ENCODE measurements around the gene A1BG. TPM values are rescaled to one million over a fixed set of nuclear protein-coding genes. Genes with fewer than 3 reads are reported as not detected.
A peak's percentile ranks its signal among the peaks of the same experiment; 100 is the strongest.

A1BG gene
- total and polyA plus RNA-seq, 2 of the 13 experiments (the other 11 are each of a cell fraction or from before 2014, with no cell fraction given): 14.7 to 41.4 TPM

DNA sequence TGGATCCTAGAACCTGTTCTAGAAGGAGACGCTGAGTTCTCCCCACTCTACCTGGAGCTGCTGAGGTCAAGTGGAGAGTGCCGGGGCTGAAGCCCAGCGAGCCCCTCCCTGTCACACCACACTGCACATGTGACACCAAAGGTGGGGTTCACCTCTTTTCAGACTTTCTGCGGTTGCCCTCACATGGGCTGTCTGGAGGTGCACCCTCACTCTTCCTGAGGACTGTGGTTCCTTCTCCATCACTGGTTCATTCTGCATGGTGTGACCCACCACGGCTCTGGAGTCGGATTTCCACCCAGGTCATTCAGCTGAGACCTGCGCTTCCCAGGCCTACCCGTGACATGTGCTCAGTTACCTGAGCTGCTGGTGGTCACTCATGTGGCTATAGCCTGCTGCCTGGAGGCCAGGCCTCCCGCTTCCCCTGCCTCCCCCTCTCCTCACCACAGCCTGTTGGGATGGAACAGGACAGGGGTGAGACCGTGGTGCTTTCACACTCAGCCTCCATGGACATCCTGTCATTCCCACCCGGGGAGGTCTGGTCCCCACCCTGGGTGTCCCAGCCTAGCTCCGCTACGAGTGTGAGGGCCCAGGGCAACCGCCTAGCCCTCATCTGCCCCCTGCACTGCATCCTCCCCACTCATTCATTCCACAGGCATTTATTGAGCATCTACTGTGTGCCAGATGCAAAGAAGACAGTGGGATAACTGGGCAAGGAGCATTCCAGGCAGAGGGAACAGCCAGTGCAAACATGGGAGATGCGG, 605 bp upstream of the A1BG start (continued):
- TF ChIP-seq CC2D1A (CRISPR knock-in tag; IDR thresholded peaks at IDR 0.05) (no peak), NR2C2 (CRISPR knock-in tag; IDR thresholded peaks at IDR 0.05; ENCODE audit: borderline replicate concordance) (peak; percentile 44; the same call in 1 of the 2 replicates), HNRNPL (IDR thresholded peaks at IDR 0.05; ENCODE audit: low read depth, low read length) (no peak), ASH2L (IDR thresholded peaks at IDR 0.05; ENCODE audit: insufficient read length, low read depth, low read length) (peak; percentile 27), TBX2 (CRISPR knock-in tag; IDR thresholded peaks at IDR 0.05; ENCODE audit: borderline replicate concordance) (0 out of 2 replicates have a peak, but pooled peaks have one; percentile 11), MATR3 (CRISPR knock-in tag; IDR thresholded peaks at IDR 0.05) (no peak), BRD4 (CRISPR knock-in tag; IDR thresholded peaks at IDR 0.05) (no peak), LCORL (IDR thresholded peaks at IDR 0.05) (no peak), LCORL (CRISPR knock-in tag; IDR thresholded peaks at IDR 0.05) (no peak), ZKSCAN5 (CRISPR knock-in tag; IDR thresholded peaks at IDR 0.05) (no peak)
- TF ChIP-seq, protein P1, sequence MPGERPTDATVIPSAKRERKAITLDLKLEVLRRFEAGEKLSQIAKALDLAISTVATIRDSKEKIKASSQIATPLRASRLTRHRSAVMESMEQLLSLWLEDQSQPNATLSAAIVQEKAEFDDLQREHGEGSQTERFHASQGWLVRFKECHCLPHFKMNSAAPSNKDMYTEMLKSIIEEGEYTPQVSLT (CRISPR knock-in tag; IDR thresholded peaks at IDR 0.05; ENCODE audit: borderline replicate concordance, low read depth): no peak
- TF ChIP-seq, protein P2, sequence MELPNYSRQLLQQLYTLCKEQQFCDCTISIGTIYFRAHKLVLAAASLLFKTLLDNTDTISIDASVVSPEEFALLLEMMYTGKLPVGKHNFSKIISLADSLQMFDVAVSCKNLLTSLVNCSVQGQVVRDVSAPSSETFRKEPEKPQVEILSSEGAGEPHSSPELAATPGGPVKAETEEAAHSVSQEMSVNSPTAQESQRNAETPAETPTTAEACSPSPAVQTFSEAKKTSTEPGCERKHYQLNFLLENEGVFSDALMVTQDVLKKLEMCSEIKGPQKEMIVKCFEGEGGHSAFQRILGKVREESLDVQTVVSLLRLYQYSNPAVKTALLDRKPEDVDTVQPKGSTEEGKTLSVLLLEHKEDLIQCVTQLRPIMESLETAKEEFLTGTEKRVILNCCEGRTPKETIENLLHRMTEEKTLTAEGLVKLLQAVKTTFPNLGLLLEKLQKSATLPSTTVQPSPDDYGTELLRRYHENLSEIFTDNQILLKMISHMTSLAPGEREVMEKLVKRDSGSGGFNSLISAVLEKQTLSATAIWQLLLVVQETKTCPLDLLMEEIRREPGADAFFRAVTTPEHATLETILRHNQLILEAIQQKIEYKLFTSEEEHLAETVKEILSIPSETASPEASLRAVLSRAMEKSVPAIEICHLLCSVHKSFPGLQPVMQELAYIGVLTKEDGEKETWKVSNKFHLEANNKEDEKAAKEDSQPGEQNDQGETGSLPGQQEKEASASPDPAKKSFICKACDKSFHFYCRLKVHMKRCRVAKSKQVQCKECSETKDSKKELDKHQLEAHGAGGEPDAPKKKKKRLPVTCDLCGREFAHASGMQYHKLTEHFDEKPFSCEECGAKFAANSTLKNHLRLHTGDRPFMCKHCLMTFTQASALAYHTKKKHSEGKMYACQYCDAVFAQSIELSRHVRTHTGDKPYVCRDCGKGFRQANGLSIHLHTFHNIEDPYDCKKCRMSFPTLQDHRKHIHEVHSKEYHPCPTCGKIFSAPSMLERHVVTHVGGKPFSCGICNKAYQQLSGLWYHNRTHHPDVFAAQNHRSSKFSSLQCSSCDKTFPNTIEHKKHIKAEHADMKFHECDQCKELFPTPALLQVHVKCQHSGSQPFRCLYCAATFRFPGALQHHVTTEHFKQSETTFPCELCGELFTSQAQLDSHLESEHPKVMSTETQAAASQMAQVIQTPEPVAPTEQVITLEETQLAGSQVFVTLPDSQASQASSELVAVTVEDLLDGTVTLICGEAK (IDR thresholded peaks at IDR 0.05): no peak
- TF ChIP-seq, protein P2 (CRISPR knock-in tag; IDR thresholded peaks at IDR 0.05): no peak
- TF ChIP-seq, protein P3, sequence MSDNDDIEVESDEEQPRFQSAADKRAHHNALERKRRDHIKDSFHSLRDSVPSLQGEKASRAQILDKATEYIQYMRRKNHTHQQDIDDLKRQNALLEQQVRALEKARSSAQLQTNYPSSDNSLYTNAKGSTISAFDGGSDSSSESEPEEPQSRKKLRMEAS (IDR thresholded peaks at IDR 0.05): peak; percentile 56
- TF ChIP-seq, protein P4, sequence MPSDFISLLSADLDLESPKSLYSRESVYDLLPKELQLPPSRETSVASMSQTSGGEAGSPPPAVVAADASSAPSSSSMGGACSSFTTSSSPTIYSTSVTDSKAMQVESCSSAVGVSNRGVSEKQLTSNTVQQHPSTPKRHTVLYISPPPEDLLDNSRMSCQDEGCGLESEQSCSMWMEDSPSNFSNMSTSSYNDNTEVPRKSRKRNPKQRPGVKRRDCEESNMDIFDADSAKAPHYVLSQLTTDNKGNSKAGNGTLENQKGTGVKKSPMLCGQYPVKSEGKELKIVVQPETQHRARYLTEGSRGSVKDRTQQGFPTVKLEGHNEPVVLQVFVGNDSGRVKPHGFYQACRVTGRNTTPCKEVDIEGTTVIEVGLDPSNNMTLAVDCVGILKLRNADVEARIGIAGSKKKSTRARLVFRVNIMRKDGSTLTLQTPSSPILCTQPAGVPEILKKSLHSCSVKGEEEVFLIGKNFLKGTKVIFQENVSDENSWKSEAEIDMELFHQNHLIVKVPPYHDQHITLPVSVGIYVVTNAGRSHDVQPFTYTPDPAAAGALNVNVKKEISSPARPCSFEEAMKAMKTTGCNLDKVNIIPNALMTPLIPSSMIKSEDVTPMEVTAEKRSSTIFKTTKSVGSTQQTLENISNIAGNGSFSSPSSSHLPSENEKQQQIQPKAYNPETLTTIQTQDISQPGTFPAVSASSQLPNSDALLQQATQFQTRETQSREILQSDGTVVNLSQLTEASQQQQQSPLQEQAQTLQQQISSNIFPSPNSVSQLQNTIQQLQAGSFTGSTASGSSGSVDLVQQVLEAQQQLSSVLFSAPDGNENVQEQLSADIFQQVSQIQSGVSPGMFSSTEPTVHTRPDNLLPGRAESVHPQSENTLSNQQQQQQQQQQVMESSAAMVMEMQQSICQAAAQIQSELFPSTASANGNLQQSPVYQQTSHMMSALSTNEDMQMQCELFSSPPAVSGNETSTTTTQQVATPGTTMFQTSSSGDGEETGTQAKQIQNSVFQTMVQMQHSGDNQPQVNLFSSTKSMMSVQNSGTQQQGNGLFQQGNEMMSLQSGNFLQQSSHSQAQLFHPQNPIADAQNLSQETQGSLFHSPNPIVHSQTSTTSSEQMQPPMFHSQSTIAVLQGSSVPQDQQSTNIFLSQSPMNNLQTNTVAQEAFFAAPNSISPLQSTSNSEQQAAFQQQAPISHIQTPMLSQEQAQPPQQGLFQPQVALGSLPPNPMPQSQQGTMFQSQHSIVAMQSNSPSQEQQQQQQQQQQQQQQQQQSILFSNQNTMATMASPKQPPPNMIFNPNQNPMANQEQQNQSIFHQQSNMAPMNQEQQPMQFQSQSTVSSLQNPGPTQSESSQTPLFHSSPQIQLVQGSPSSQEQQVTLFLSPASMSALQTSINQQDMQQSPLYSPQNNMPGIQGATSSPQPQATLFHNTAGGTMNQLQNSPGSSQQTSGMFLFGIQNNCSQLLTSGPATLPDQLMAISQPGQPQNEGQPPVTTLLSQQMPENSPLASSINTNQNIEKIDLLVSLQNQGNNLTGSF (CRISPR knock-in tag; IDR thresholded peaks at IDR 0.05): no peak
